IMR-90 (cell line): ENCODE results near the gene GIT2. TPM values are rescaled to one million over a fixed set of nuclear protein-coding genes. Genes with fewer than 3 reads are reported as not detected.

ENCODE experiments used
- ATAC-seq: fragments of 200-7000 bp; cut with Tn5 transposase; 2 replicates; pipeline ENCODE4 v1.9.1; 2020; ENCODE audit warnings: low read depth, mild to moderate bottlenecking, moderate library complexity
- BruUV-seq: library from RNA; stranded (reverse); fragments of 400-500 nt; replicated peaks from 2 replicates; lab custom pipeline; 2021; lab: Mats Ljungman, UMichigan
- CTCF ChIA-PET: fragments of 300-600 bp; formaldehyde crosslinking; extraction: SDS; loops from one replicate; lab custom pipeline; 2021; ENCODE audit warnings: antibody characterized with exemption; lab: Yijun Ruan, JAX
- POLR2A ChIA-PET: fragments of 300-600 bp; sonication (Branson Sonifier 250); formaldehyde crosslinking; loops from one replicate; lab custom pipeline; 2022; ENCODE audit warnings: antibody characterized with exemption; ENCODE audit not compliant: unreplicated experiment; lab: Charles Lee
- DNase-seq: peaks from one replicate; pipeline ENCODE4 v3.0.0; 2013
- H2AFZ ChIP-seq: replicated peaks from 2 replicates; pipeline ENCODE3; 2013; ENCODE audit warnings: low read length, mild to moderate bottlenecking; ENCODE audit not compliant: poor library complexity
- H2AK5ac ChIP-seq: 2 replicates; pipeline ENCODE4 v1.6.1; 2013; ENCODE audit warnings: low read depth, low read length, inconsistent platforms
- H2AK9ac ChIP-seq: replicated peaks from 2 replicates; pipeline ENCODE3; 2013; ENCODE audit warnings: mild to moderate bottlenecking, low read depth, low read length, moderate library complexity; ENCODE audit not compliant: poor library complexity
- H2BK120ac ChIP-seq: 2 replicates; pipeline ENCODE4 v1.6.1; 2013; ENCODE audit warnings: low read depth, low read length, inconsistent platforms
- H2BK15ac ChIP-seq: 3 replicates; pipeline ENCODE4 v1.6.1; 2013; ENCODE audit warnings: low read depth, low read length, inconsistent platforms
- H2BK20ac ChIP-seq: 2 replicates; pipeline ENCODE4 v1.6.1; 2013; ENCODE audit warnings: low read depth, mild to moderate bottlenecking, inconsistent platforms, low read length, moderate library complexity
- H2BK5ac ChIP-seq: 2 replicates; pipeline ENCODE4 v1.6.1; 2013; ENCODE audit warnings: mild to moderate bottlenecking, low read depth, low read length, inconsistent platforms; ENCODE audit not compliant: poor library complexity, severe bottlenecking
- H3K14ac ChIP-seq: replicated peaks from 2 replicates; pipeline ENCODE4 v1.6.1; 2013; ENCODE audit warnings: low read depth, low read length, inconsistent platforms
- H3K18ac ChIP-seq: 2 replicates; pipeline ENCODE4 v1.6.1; 2013; ENCODE audit warnings: low read depth, low read length, control low read depth
- H3K23ac ChIP-seq: 2 replicates; pipeline ENCODE4 v1.6.1; 2013; ENCODE audit warnings: low read depth, low read length, inconsistent platforms
- H3K27ac ChIP-seq: 2 replicates; pipeline ENCODE4 v1.5.1; 2013; ENCODE audit warnings: mild to moderate bottlenecking, control low read depth, low read length; ENCODE audit not compliant: insufficient read depth
- H3K27me3 ChIP-seq: 2 replicates; pipeline ENCODE4 v1.6.1; 2013; ENCODE audit warnings: low read length; ENCODE audit not compliant: control insufficient read depth, insufficient read depth
- H3K36me3 ChIP-seq: 2 replicates; pipeline ENCODE4 v1.6.1; 2013; ENCODE audit warnings: low read length, mixed read lengths; ENCODE audit not compliant: control insufficient read depth, insufficient read depth
- H3K4ac ChIP-seq: 2 replicates; pipeline ENCODE4 v1.6.1; 2013; ENCODE audit warnings: low read depth, low read length, inconsistent platforms
- H3K4me1 ChIP-seq: 2 replicates; pipeline ENCODE4 v1.6.1; 2013; ENCODE audit warnings: low read length, mixed read lengths; ENCODE audit not compliant: control insufficient read depth, insufficient read depth
- H3K4me2 ChIP-seq: 2 replicates; pipeline ENCODE4 v1.6.1; 2013; ENCODE audit warnings: low read depth, mild to moderate bottlenecking, control low read depth, low read length, moderate library complexity
- H3K4me3 ChIP-seq: 2 replicates; pipeline ENCODE4 v1.5.1; 2013; ENCODE audit warnings: low read depth, mild to moderate bottlenecking, control low read depth, low read length, moderate library complexity; ENCODE audit not compliant: insufficient read depth
- H3K56ac ChIP-seq: 2 replicates; pipeline ENCODE4 v1.6.1; 2013; ENCODE audit warnings: low read length, inconsistent platforms; ENCODE audit not compliant: insufficient read depth; ENCODE audit errors: extremely low read depth
- H3K79me1 ChIP-seq, 2 experiments: 2 replicates each; pipeline ENCODE4 v1.6.1; 2013; ENCODE audit warnings: low read length in 2 of 2, inconsistent platforms in 1 of 2, low read depth in 1 of 2
- H3K9ac ChIP-seq: 2 replicates; pipeline ENCODE4 v1.6.1; 2013; ENCODE audit warnings: low read depth, low read length, control low read depth
- H3K9me1 ChIP-seq: 2 replicates; pipeline ENCODE4 v1.6.1; 2013; ENCODE audit warnings: low read length, inconsistent platforms; ENCODE audit not compliant: insufficient read depth
- H3K9me3 ChIP-seq: 2 replicates; pipeline ENCODE4 v1.6.1; 2013; ENCODE audit warnings: low read length; ENCODE audit not compliant: control insufficient read depth, insufficient read depth
- H4K20me1 ChIP-seq: 2 replicates; pipeline ENCODE4 v1.6.1; 2013; ENCODE audit warnings: low read length, inconsistent platforms; ENCODE audit not compliant: insufficient read depth
- H4K5ac ChIP-seq: 2 replicates; pipeline ENCODE4 v1.6.1; 2013; ENCODE audit warnings: mild to moderate bottlenecking, low read depth, low read length, control low read depth
- H4K8ac ChIP-seq, 2 experiments: 2 replicates each; pipeline ENCODE4 v1.6.1; 2013; ENCODE audit warnings: low read depth in 2 of 2, low read length in 2 of 2, control low read depth in 1 of 2, inconsistent platforms in 1 of 2
- H4K91ac ChIP-seq: 2 replicates; pipeline ENCODE4 v1.6.1; 2013; ENCODE audit warnings: low read depth, low read length, inconsistent platforms; ENCODE audit not compliant: insufficient read depth
- CHD1 ChIP-seq: IDR thresholded peaks from 2 replicates; pipeline ENCODE4 v1.6.1; 2012; ENCODE audit warnings: low read depth, low read length, improper control_type of control experiment
- FOS ChIP-seq: fragments of 150-350 bp; IDR thresholded peaks from 2 replicates; pipeline ENCODE4 v1.6.1; 2016; ENCODE audit warnings: low read depth, low read length
- MAFK ChIP-seq: IDR thresholded peaks from 2 replicates; pipeline ENCODE4 v1.6.1; 2012; ENCODE audit warnings: low read depth, low read length, improper control_type of control experiment
- NFE2L2 ChIP-seq: fragments of 150-350 bp; IDR thresholded peaks from 2 replicates; pipeline ENCODE4 v1.6.1; 2016; ENCODE audit warnings: low read depth, mild to moderate bottlenecking, low read length
- POLR2A ChIP-seq: IDR thresholded peaks from 2 replicates; pipeline ENCODE4 v1.6.1; 2012; ENCODE audit warnings: mild to moderate bottlenecking, low read depth, low read length
- RAD21 ChIP-seq: IDR thresholded peaks from 2 replicates; pipeline ENCODE4 v1.6.1; 2012; ENCODE audit warnings: low read length, improper control_type of control experiment
- RCOR1 ChIP-seq: IDR thresholded peaks from 2 replicates; pipeline ENCODE4 v1.6.1; 2012; ENCODE audit warnings: mild to moderate bottlenecking, low read length, improper control_type of control experiment; ENCODE audit not compliant: insufficient replicate concordance
- WGBS, 2 experiments: methylation state at CpG; one replicate each; pipeline versions ENCODE4 v1.1.5 to v1.1.7; 2013; ENCODE audit warnings: missing lambda C conversion rate in 2 of 2; ENCODE audit not compliant: insufficient read length in 1 of 2; ENCODE audit errors: extremely low coverage in 2 of 2; 5-methylcytosine and 5-hydroxymethylcytosine counted together
- dilution Hi-C: fragments of 300-500 bp; cut with HindIII; formaldehyde crosslinking; loops from one replicate; pipeline ENCODE4 v1.14.3; 2018; ENCODE audit warnings: low sequenced_read_pairs; ENCODE audit not compliant: unreplicated experiment
- in situ Hi-C: fragments of 300-500 bp; cut with MboI; formaldehyde crosslinking; loops from 3 replicates; pipeline ENCODE4 v1.14.3; 2019; ENCODE audit warnings: low sequenced_read_pairs, inconsistent platforms, mixed read lengths
- intact Hi-C: fragments of 100-400 bp; cut with micrococcal nuclease; formaldehyde crosslinking; loops from 2 replicates; pipeline ENCODE4 v1.10.0; 2022
- polyA plus RNA-seq, 3 experiments: library from polyadenylated mRNA; depleted of rRNA; stranded (reverse); fragments of >200 nt; gene quantifications; 2 replicates each; pipeline ENCODE4 v1.2.3, GENCODE V29; 2012; ENCODE audit warnings: low replicate concordance in 1 of 3
- total RNA-seq: library from RNA; depleted of rRNA; stranded (reverse); fragments of >200 nt; gene quantifications from 2 replicates; pipeline ENCODE4 v1.2.3, GENCODE V29; 2012
- TF ChIP-seq, protein P1 (sequence below): fragments of 150-350 bp; IDR thresholded peaks from 2 replicates; pipeline ENCODE4 v1.6.1; 2017; ENCODE audit warnings: mild to moderate bottlenecking, antibody characterized with exemption, low read length, low read depth
- TF ChIP-seq, protein P2 (sequence below): fragments of 150-350 bp; IDR thresholded peaks from 2 replicates; pipeline ENCODE4 v1.6.1; 2016; ENCODE audit warnings: low read depth, mild to moderate bottlenecking, low read length, moderate library complexity, borderline replicate concordance

The GIT2 gene
- total and polyA plus RNA-seq, 2 of the 4 experiments (the other 2 are of a cell fraction): 48.0 to 71.9 TPM

DNA sequence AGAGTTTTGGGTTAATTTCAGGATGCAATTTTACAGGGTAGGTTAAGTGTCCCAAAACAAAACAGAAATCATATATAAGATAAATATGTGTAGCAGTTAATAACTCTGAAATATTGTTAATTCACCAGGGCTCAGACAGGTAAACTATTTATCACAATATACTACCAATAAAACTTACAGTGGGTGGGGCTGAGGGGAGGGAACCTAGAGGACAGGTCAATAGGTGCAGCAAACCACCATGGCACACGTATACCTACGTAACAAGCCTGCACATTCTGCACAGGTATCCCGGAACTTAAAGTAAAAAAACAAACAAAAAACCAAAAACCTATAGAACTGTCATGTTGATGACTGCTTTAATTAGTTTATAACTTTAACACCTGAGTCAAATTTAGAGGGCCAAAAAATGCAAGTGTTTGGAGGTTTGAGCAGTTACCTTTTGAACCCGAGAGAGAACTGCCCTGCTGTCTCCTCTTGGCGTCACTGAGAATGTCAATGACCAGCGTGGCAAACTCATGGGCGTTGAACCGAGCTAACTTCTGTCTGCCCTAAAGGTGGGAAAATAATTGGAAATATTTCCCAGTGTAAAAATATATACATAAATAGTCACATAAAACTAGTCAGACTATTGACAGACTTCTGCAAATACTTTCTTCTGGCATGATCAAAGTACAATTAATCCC, 36.6 kb downstream of the GIT2 start:
- DNase-seq (no peak), ATAC-seq (no peak)
- Histone ChIP-seq H3K4me3 (no peak overlapping the region), H4K5ac (no peak overlapping the region), H2BK15ac (no peak overlapping the region), H3K4me1 (0 out of 2 replicates have a peak, but pooled peaks cover 1% of the 10 kb centered on the region), H3K56ac (no peak overlapping the region), H2AK5ac (no peak overlapping the region), H3K9ac (no peak overlapping the region), H2AFZ (no peak overlapping the region), H2BK20ac (no peak overlapping the region), H3K27ac (no peak overlapping the region), H4K91ac (no peak overlapping the region), H4K20me1 (no peaks in the 10 kb centered on the region), H3K14ac (no peak overlapping the region), H3K9me3 (no peaks in the 10 kb centered on the region), H3K9me1 (peaks cover 6% of the 10 kb centered on the region), H2BK5ac (no peak overlapping the region), H3K4ac (no peak overlapping the region), H2AK9ac (no peak overlapping the region), H3K4me2 (no peak overlapping the region), H2BK120ac (no peak overlapping the region), H3K18ac (no peak overlapping the region), H3K23ac (no peak overlapping the region), H3K79me1 (peaks cover 2 to 26% of the 10 kb centered on the region in 2 experiments; a peak in 2 of 4 replicates), H4K8ac (no peak overlapping the region), H3K27me3 (no peaks in the 10 kb centered on the region), H3K36me3 (peaks cover 28% of the 10 kb centered on the region)
- CTCF ChIA-PET: interaction anchor here (0.6 kb wide), 1 partner anchor 531 kb away, joined by 8 read pairs; no protein-coding TSS in a partner anchor
- TF ChIP-seq RAD21 (no peak), RCOR1 (no peak), NFE2L2 (no peak), POLR2A (no peak), MAFK (no peak), FOS (no peak), CHD1 (no peak)
- TF ChIP-seq, protein P1, sequence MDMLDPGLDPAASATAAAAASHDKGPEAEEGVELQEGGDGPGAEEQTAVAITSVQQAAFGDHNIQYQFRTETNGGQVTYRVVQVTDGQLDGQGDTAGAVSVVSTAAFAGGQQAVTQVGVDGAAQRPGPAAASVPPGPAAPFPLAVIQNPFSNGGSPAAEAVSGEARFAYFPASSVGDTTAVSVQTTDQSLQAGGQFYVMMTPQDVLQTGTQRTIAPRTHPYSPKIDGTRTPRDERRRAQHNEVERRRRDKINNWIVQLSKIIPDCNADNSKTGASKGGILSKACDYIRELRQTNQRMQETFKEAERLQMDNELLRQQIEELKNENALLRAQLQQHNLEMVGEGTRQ: no peak
- TF ChIP-seq, protein P2, sequence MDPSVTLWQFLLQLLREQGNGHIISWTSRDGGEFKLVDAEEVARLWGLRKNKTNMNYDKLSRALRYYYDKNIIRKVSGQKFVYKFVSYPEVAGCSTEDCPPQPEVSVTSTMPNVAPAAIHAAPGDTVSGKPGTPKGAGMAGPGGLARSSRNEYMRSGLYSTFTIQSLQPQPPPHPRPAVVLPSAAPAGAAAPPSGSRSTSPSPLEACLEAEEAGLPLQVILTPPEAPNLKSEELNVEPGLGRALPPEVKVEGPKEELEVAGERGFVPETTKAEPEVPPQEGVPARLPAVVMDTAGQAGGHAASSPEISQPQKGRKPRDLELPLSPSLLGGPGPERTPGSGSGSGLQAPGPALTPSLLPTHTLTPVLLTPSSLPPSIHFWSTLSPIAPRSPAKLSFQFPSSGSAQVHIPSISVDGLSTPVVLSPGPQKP: no peak
- BruUV-seq: no TSS peak
- WGBS, 2 experiments: 100% methylated on average over 1 of the region's 8 CpGs; no CpG with 5 or more reads in 1 of the 2 experiments
- in situ Hi-C loops: no loop called here
- POLR2A ChIA-PET: no interaction called here
- intact Hi-C loops: no loop called here
- dilution Hi-C loops: no loop called here
